Erythroblast (primary cell): Measurements from ENCODE around the gene EHD2.

Experiments used
- GATA1 ChIP-seq: IDR thresholded peaks from 2 replicates; pipeline ENCODE4 v1.6.1; 2011; ENCODE audit warnings: low read depth, mild to moderate bottlenecking, control low read depth, low read length, moderate library complexity
- POLR2A ChIP-seq: IDR thresholded peaks from 2 replicates; pipeline ENCODE4 v1.6.1; 2011; ENCODE audit warnings: mild to moderate bottlenecking, low read length

DNA sequence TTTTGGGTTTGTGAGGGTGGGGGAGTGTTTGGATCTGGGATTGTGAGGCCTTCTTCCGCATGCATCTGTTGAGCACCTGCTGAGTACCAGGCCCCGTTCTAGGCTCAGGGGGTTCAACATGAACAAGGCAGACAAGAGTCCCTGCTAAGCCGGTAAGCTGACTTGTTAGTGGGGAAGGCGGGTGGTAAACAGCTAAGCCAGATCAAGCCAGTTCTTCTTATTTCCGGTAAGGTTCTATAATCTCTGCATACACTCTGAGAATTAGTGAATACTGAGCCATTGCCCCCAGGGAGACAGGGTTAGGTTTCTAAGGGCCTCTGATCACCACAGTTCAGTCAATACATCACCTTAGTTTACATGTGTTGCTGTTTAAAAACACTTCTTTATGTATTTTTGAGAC lies 9.9 kb upstream of the EHD2 start:
- TF ChIP-seq POLR2A, result no peak
- no peak for TF ChIP-seq GATA1
